ENCODE data around the gene GOPC. TPM values are rescaled to one million over a fixed set of nuclear protein-coding genes. Genes with fewer than 3 reads are reported as not detected.

GOPC gene
- total RNA-seq, 1 experiment from 2014 or later: 24.2 TPM

- Histone ChIP-seq H3K9me2 (ENCODE audit: insufficient read depth) (no peaks in the 10 kb centered on the region), H3K4me2 (ENCODE audit: low read length) (no peak overlapping the region), H3K9ac (ENCODE audit: low read length) (no peak overlapping the region), H3K4me3 (replicated peaks in 1 of 2; ENCODE audit: low read depth in 1 of 2, low read length in 2 of 2) (no peak overlapping the region), H3K4me1 (ENCODE audit: control insufficient read depth in 1 of 2, insufficient read depth in 2 of 2, low read length in 2 of 2) (peaks cover 19 to 27% of the 10 kb centered on the region in 2 experiments), H3K27me3 (ENCODE audit: insufficient read depth, low read length) (no peaks in the 10 kb centered on the region), H3K9me3 (ENCODE audit: control insufficient read depth in 1 of 2, insufficient read depth in 1 of 2, low read depth in 1 of 2, low read length in 2 of 2) (no peaks in the 10 kb centered on the region), H2AFZ (ENCODE audit: low read depth, low read length, poor library complexity, severe bottlenecking) (no peak overlapping the region), H3K36me3 (ENCODE audit: control insufficient read depth in 1 of 2, insufficient read depth in 2 of 2, low read length in 2 of 2) (no peaks in the 10 kb centered on the region), H3K27ac (ENCODE audit: low read depth, low read length) (no peak overlapping the region), H3K79me2 (ENCODE audit: insufficient read depth, low read length) (no peaks in the 10 kb centered on the region), H4K20me1 (ENCODE audit: insufficient read depth) (no peaks in the 10 kb centered on the region)
- RAD21 ChIA-PET (ENCODE audit: low non-redundant PET in 1 of 2, low total read pairs in 2 of 2, uncharacterized antibody in 2 of 2, unreplicated experiment in 2 of 2): no interaction called here
- POLR2A ChIA-PET: no interaction called here
- BruUV-seq (replicated peaks): no TSS peak
- intact Hi-C loops (cut with micrococcal nuclease): no loop called here
- CTCF ChIA-PET: no interaction called here
- TF ChIP-seq POLR2AphosphoS5 (IDR thresholded peaks at IDR 0.05; ENCODE audit: low read depth, low read length): no peak
- TF ChIP-seq YY1 (IDR thresholded peaks at IDR 0.05; ENCODE audit: extremely low read depth, insufficient replicate concordance, low read depth, low read length): no peak
- TF ChIP-seq MAX (IDR thresholded peaks at IDR 0.05): no peak
- TF ChIP-seq SIN3A (IDR thresholded peaks at IDR 0.05; ENCODE audit: low read depth): no peak
- TF ChIP-seq POLR2A (IDR thresholded peaks at IDR 0.05; ENCODE audit: borderline replicate concordance, extremely low read depth, insufficient read depth, insufficient read length): no peak
- TF ChIP-seq, protein P1, sequence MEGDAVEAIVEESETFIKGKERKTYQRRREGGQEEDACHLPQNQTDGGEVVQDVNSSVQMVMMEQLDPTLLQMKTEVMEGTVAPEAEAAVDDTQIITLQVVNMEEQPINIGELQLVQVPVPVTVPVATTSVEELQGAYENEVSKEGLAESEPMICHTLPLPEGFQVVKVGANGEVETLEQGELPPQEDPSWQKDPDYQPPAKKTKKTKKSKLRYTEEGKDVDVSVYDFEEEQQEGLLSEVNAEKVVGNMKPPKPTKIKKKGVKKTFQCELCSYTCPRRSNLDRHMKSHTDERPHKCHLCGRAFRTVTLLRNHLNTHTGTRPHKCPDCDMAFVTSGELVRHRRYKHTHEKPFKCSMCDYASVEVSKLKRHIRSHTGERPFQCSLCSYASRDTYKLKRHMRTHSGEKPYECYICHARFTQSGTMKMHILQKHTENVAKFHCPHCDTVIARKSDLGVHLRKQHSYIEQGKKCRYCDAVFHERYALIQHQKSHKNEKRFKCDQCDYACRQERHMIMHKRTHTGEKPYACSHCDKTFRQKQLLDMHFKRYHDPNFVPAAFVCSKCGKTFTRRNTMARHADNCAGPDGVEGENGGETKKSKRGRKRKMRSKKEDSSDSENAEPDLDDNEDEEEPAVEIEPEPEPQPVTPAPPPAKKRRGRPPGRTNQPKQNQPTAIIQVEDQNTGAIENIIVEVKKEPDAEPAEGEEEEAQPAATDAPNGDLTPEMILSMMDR (IDR thresholded peaks at IDR 0.05 in 2 of 3, conservative IDR thresholded peaks at IDR 0.05 in 1 of 3; ENCODE audit: borderline replicate concordance in 1 of 3, insufficient read depth in 1 of 3, low read depth in 2 of 3, low read length in 2 of 3): no peak
- TF ChIP-seq SRF (IDR thresholded peaks at IDR 0.05; ENCODE audit: low read depth): no peak
- no peak for TF ChIP-seq REST (IDR thresholded peaks at IDR 0.05; ENCODE audit: low read depth)
- TF ChIP-seq ZNF274 (IDR thresholded peaks at IDR 0.05; ENCODE audit: low read depth, low read length): no peak
- TF ChIP-seq JUND (IDR thresholded peaks at IDR 0.05): no peak
- no peak for TF ChIP-seq ELF1 (IDR thresholded peaks at IDR 0.05; ENCODE audit: borderline replicate concordance, low read depth)
- TF ChIP-seq ZFX (IDR thresholded peaks at IDR 0.05): no peak
- no peak for TF ChIP-seq EZH2 (IDR thresholded peaks at IDR 0.05)
- no peak for TF ChIP-seq RAD21 (IDR thresholded peaks at IDR 0.05; ENCODE audit: low read depth)
- TF ChIP-seq EZH2phosphoT487 (IDR thresholded peaks at IDR 0.05; ENCODE audit: borderline replicate concordance): no peak
- TF ChIP-seq, protein P2, sequence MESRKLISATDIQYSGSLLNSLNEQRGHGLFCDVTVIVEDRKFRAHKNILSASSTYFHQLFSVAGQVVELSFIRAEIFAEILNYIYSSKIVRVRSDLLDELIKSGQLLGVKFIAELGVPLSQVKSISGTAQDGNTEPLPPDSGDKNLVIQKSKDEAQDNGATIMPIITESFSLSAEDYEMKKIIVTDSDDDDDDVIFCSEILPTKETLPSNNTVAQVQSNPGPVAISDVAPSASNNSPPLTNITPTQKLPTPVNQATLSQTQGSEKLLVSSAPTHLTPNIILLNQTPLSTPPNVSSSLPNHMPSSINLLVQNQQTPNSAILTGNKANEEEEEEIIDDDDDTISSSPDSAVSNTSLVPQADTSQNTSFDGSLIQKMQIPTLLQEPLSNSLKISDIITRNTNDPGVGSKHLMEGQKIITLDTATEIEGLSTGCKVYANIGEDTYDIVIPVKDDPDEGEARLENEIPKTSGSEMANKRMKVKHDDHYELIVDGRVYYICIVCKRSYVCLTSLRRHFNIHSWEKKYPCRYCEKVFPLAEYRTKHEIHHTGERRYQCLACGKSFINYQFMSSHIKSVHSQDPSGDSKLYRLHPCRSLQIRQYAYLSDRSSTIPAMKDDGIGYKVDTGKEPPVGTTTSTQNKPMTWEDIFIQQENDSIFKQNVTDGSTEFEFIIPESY (IDR thresholded peaks at IDR 0.05; ENCODE audit: extremely low read depth, insufficient replicate concordance, low read length): no peak
- TF ChIP-seq, protein P3, sequence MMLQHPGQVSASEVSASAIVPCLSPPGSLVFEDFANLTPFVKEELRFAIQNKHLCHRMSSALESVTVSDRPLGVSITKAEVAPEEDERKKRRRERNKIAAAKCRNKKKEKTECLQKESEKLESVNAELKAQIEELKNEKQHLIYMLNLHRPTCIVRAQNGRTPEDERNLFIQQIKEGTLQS (IDR thresholded peaks at IDR 0.05): no peak
- no peak for TF ChIP-seq EGR1 (IDR thresholded peaks at IDR 0.05; ENCODE audit: low read depth)
- no peak for TF ChIP-seq TCF7L2 (IDR thresholded peaks at IDR 0.05; ENCODE audit: borderline replicate concordance, extremely low read depth, insufficient read depth, insufficient read length)
- DNase-seq (ENCODE audit: low read depth, low spot score) (no peak), ATAC-seq (no peak)
Measured at GRCh38 chr6:117553142-117553541, 49.2 kb downstream of the GOPC start.
